ENCODE results near the gene PDE8B.
"Not testable (repeated sequence)": the region's sequence is repeated elsewhere in the genome, so short reads cannot be mapped to it uniquely, and the experiment has no call there.

PDE8B gene

GRCh38 chr5:77380636-77381035 lies 170.2 kb downstream of the PDE8B start:
- Mint-ChIP-seq H3K4me3 (no peak overlapping the region), H3K9me3 (peaks cover 11% of the 10 kb centered on the region), H3K4me1 (ENCODE audit: low read depth) (peaks cover 27% of the 10 kb centered on the region), H3K27ac (no peak overlapping the region), H3K36me3 (ENCODE audit: low read depth) (peaks cover 11% of the 10 kb centered on the region), H3K27me3 (ENCODE audit: low read depth) (no peaks in the 10 kb centered on the region)

GRCh38 chr5:77383336-77383735 lies 172.9 kb downstream of the PDE8B start:
- Mint-ChIP-seq H3K4me1 (ENCODE audit: low read depth) (peaks cover 27% of the 10 kb centered on the region), H3K9me3 (peaks cover 24% of the 10 kb centered on the region)
- not testable (repeated sequence) for H3K36me3 Mint-ChIP-seq (ENCODE audit: low read depth); H3K27ac Mint-ChIP-seq; H3K4me3 Mint-ChIP-seq; H3K27me3 Mint-ChIP-seq (ENCODE audit: low read depth)

- not testable (repeated sequence) for H3K36me3 Mint-ChIP-seq (ENCODE audit: low read depth); H3K4me3 Mint-ChIP-seq
Measured at GRCh38 chr5:77386340-77386739, 175.9 kb downstream of the PDE8B start.

GRCh38 chr5:77389746-77390145 lies 179.3 kb downstream of the PDE8B start:
- Mint-ChIP-seq H3K36me3 (ENCODE audit: low read depth) (peaks cover 2% of the 10 kb centered on the region), H3K27me3 (ENCODE audit: low read depth) (no peaks in the 10 kb centered on the region), H3K4me1 (ENCODE audit: low read depth) (peaks cover 4% of the 10 kb centered on the region), H3K9me3 (peaks cover 18% of the 10 kb centered on the region), H3K4me3 (no peak overlapping the region), H3K27ac (no peak overlapping the region)

More at GRCh38 chr5:77386340-77386739, 175.9 kb downstream of the PDE8B start:
- not testable (repeated sequence) for H3K27me3 Mint-ChIP-seq (ENCODE audit: low read depth); H3K4me1 Mint-ChIP-seq (ENCODE audit: low read depth); H3K27ac Mint-ChIP-seq
- peaks cover 18% of the 10 kb centered on the region for H3K9me3 Mint-ChIP-seq

- Mint-ChIP-seq H3K27me3 (ENCODE audit: low read depth) (no peaks in the 10 kb centered on the region), H3K9me3 (peaks cover 16% of the 10 kb centered on the region), H3K4me1 (ENCODE audit: low read depth) (peaks cover 4% of the 10 kb centered on the region), H3K4me3 (no peak overlapping the region), H3K27ac (no peak overlapping the region), H3K36me3 (ENCODE audit: low read depth) (peaks cover under 1% of the 10 kb centered on the region)
Measured at GRCh38 chr5:77390221-77390620, 179.7 kb downstream of the PDE8B start.

GRCh38 chr5:77390795-77391194 lies 180.3 kb downstream of the PDE8B start:
- Mint-ChIP-seq H3K36me3 (ENCODE audit: low read depth) (no peaks in the 10 kb centered on the region), H3K27me3 (ENCODE audit: low read depth) (no peaks in the 10 kb centered on the region), H3K4me1 (ENCODE audit: low read depth) (peaks cover 4% of the 10 kb centered on the region), H3K9me3 (peaks cover 12% of the 10 kb centered on the region), H3K4me3 (no peak overlapping the region), H3K27ac (no peak overlapping the region)

- Mint-ChIP-seq H3K27me3 (ENCODE audit: low read depth) (no peaks in the 10 kb centered on the region), H3K27ac (no peak overlapping the region), H3K4me3 (no peak overlapping the region), H3K9me3 (peaks cover 9% of the 10 kb centered on the region), H3K36me3 (ENCODE audit: low read depth) (no peaks in the 10 kb centered on the region), H3K4me1 (ENCODE audit: low read depth) (peaks cover 6% of the 10 kb centered on the region)
Measured at GRCh38 chr5:77391240-77391765, 180.8 kb downstream of the PDE8B start.

GRCh38 chr5:77394064-77394715 lies 183.7 kb downstream of the PDE8B start:
- Mint-ChIP-seq H3K4me1 (ENCODE audit: low read depth) (peaks cover 6% of the 10 kb centered on the region), H3K27ac (no peak overlapping the region), H3K9me3 (no peaks in the 10 kb centered on the region), H3K36me3 (ENCODE audit: low read depth) (no peaks in the 10 kb centered on the region), H3K27me3 (ENCODE audit: low read depth) (no peaks in the 10 kb centered on the region), H3K4me3 (no peak overlapping the region)

- Mint-ChIP-seq H3K4me1 (ENCODE audit: low read depth) (peaks cover 2% of the 10 kb centered on the region), H3K9me3 (no peaks in the 10 kb centered on the region), H3K4me3 (no peak overlapping the region), H3K36me3 (ENCODE audit: low read depth) (no peaks in the 10 kb centered on the region), H3K27me3 (ENCODE audit: low read depth) (peaks cover 7% of the 10 kb centered on the region), H3K27ac (no peak overlapping the region)
Measured at GRCh38 chr5:77396017-77396416, 185.5 kb downstream of the PDE8B start.

- H3K27me3 Mint-ChIP-seq (ENCODE audit: low read depth) = peaks cover 12% of the 10 kb centered on the region
- no peaks in the 10 kb centered on the region for H3K9me3 Mint-ChIP-seq
- no peak overlapping the region for H3K27ac Mint-ChIP-seq
- no peak overlapping the region for H3K4me3 Mint-ChIP-seq
- H3K36me3 Mint-ChIP-seq (ENCODE audit: low read depth) = no peaks in the 10 kb centered on the region
- H3K4me1 Mint-ChIP-seq (ENCODE audit: low read depth) = peaks cover 2% of the 10 kb centered on the region
Measured at GRCh38 chr5:77397686-77398292, 187.3 kb downstream of the PDE8B start.

- Mint-ChIP-seq H3K9me3 (no peaks in the 10 kb centered on the region), H3K27me3 (ENCODE audit: low read depth) (peaks cover 12% of the 10 kb centered on the region), H3K36me3 (ENCODE audit: low read depth) (no peaks in the 10 kb centered on the region)
Measured at GRCh38 chr5:77398458-77398857, 188.0 kb downstream of the PDE8B start.

GRCh38 chr5:77398896-77399295 lies 188.4 kb downstream of the PDE8B start:
- Mint-ChIP-seq H3K27me3 (ENCODE audit: low read depth) (peaks cover 12% of the 10 kb centered on the region), H3K36me3 (ENCODE audit: low read depth) (no peaks in the 10 kb centered on the region), H3K27ac (no peak overlapping the region), H3K9me3 (no peaks in the 10 kb centered on the region), H3K4me1 (ENCODE audit: low read depth) (peaks cover 2% of the 10 kb centered on the region), H3K4me3 (no peak overlapping the region)

More at GRCh38 chr5:77398458-77398857, 188.0 kb downstream of the PDE8B start:
- Mint-ChIP-seq H3K27ac (no peak overlapping the region), H3K4me1 (ENCODE audit: low read depth) (peaks cover 2% of the 10 kb centered on the region), H3K4me3 (no peak overlapping the region)

- Mint-ChIP-seq H3K36me3 (ENCODE audit: low read depth) (no peaks in the 10 kb centered on the region), H3K4me1 (ENCODE audit: low read depth) (peaks cover 4% of the 10 kb centered on the region), H3K27ac (no peak overlapping the region), H3K9me3 (no peaks in the 10 kb centered on the region), H3K4me3 (no peak overlapping the region), H3K27me3 (ENCODE audit: low read depth) (peaks cover 12% of the 10 kb centered on the region)
Measured at GRCh38 chr5:77400645-77401044, 190.2 kb downstream of the PDE8B start.

- H3K27me3 Mint-ChIP-seq (ENCODE audit: low read depth) = peaks cover 22% of the 10 kb centered on the region
- H3K27ac Mint-ChIP-seq = no peak overlapping the region
- no peaks in the 10 kb centered on the region for H3K9me3 Mint-ChIP-seq
- peaks cover 2% of the 10 kb centered on the region for H3K4me1 Mint-ChIP-seq (ENCODE audit: low read depth)
- H3K4me3 Mint-ChIP-seq = no peak overlapping the region
- no peaks in the 10 kb centered on the region for H3K36me3 Mint-ChIP-seq (ENCODE audit: low read depth)
Measured at GRCh38 chr5:77402796-77403195, 192.3 kb downstream of the PDE8B start.

GRCh38 chr5:77407152-77407551 lies 196.7 kb downstream of the PDE8B start:
- Mint-ChIP-seq H3K36me3 (ENCODE audit: low read depth) (no peaks in the 10 kb centered on the region), H3K27me3 (ENCODE audit: low read depth) (peaks cover 19% of the 10 kb centered on the region), H3K4me3 (no peak overlapping the region), H3K27ac (no peak overlapping the region), H3K9me3 (no peaks in the 10 kb centered on the region), H3K4me1 (ENCODE audit: low read depth) (peaks cover 4% of the 10 kb centered on the region)

All from T-helper 1 cell treated with Interleukin-12 subunit alpha and Interleukin-12 subunit beta and Interleukin-4 antibody, amounts not matched to agents 30 μg/mL and 1 μg/mL, for 36 hours (primary cell).